ENCODE data around the gene ATRN. TPM values are rescaled to one million over a fixed set of nuclear protein-coding genes. Genes with fewer than 3 reads are reported as not detected.

Gene ATRN
- total RNA-seq, 1 experiment from 2014 or later = 28.3 TPM

DNA sequence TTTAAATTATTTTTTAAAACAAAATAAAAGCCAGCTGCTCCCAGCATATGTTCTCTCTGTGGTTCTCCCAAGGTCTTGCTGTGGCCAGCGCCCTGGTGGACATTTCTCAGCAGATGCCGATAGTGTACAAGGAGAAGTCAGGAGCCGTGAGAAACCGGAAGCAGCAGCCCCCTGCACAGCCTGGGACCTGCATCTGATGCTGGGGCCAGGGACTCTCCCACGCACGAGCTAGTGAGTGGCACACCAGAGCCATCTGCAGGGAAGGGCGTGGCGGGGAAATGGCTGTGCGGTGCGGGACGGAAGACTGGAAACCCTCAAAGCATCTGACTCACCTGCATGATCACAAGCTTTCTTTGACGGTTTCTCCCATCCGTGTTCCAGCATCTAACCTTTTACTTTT, 175.8 kb downstream of the ATRN start:
- intact Hi-C loops (cut with micrococcal nuclease; ENCODE audit: unreplicated experiment) = no loop called here
- Mint-ChIP-seq H3K4me3 (ENCODE audit: low read depth, unreplicated experiment) (no peak overlapping the region), H3K27ac (ENCODE audit: unreplicated experiment) (no peak overlapping the region), H3K27me3 (ENCODE audit: unreplicated experiment) (no peaks in the 10 kb centered on the region), H3K4me1 (ENCODE audit: low read depth, unreplicated experiment) (no peaks in the 10 kb centered on the region), H3K36me3 (ENCODE audit: insufficient read depth, unreplicated experiment) (peaks cover 6% of the 10 kb centered on the region), H3K9me3 (ENCODE audit: low read depth, unreplicated experiment) (no peaks in the 10 kb centered on the region)
- BruUV-seq (replicated peaks) = no TSS peak
- DNase-seq = no peak
- TF ChIP-seq, protein P1, sequence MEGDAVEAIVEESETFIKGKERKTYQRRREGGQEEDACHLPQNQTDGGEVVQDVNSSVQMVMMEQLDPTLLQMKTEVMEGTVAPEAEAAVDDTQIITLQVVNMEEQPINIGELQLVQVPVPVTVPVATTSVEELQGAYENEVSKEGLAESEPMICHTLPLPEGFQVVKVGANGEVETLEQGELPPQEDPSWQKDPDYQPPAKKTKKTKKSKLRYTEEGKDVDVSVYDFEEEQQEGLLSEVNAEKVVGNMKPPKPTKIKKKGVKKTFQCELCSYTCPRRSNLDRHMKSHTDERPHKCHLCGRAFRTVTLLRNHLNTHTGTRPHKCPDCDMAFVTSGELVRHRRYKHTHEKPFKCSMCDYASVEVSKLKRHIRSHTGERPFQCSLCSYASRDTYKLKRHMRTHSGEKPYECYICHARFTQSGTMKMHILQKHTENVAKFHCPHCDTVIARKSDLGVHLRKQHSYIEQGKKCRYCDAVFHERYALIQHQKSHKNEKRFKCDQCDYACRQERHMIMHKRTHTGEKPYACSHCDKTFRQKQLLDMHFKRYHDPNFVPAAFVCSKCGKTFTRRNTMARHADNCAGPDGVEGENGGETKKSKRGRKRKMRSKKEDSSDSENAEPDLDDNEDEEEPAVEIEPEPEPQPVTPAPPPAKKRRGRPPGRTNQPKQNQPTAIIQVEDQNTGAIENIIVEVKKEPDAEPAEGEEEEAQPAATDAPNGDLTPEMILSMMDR (IDR thresholded peaks at IDR 0.05; ENCODE audit: unreplicated experiment) = no peak
- CTCF ChIA-PET = no interaction called here

DNA sequence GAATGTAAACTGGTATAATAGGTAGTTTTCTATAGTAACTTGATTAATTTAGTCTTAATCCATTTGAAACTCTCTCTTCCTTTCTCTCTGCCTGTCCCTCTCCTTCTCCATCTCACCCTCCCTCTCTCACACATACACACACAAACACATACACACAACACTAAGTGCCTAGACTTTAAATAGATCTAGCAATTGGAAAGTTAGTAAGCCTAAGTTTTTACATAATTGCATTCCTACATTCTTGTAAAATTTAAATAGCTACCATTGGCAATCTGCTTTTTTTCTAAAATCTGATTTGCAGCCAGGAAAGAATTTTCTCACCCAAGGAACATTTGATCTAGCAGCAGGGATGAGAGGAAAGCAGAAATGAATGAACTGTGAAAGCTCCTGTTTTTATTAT, 176.7 kb downstream of the ATRN start:
- no peaks in the 10 kb centered on the region for H3K27me3 Mint-ChIP-seq (ENCODE audit: unreplicated experiment)
- no peaks in the 10 kb centered on the region for H3K4me1 Mint-ChIP-seq (ENCODE audit: low read depth, unreplicated experiment)
- H3K4me3 Mint-ChIP-seq (ENCODE audit: low read depth, unreplicated experiment) = no peak overlapping the region
- intact Hi-C loops (cut with micrococcal nuclease; ENCODE audit: unreplicated experiment) = no loop called here
- no peaks in the 10 kb centered on the region for H3K9me3 Mint-ChIP-seq (ENCODE audit: low read depth, unreplicated experiment)
- TF ChIP-seq, protein P1 (IDR thresholded peaks at IDR 0.05; ENCODE audit: unreplicated experiment) = no peak
- H3K27ac Mint-ChIP-seq (ENCODE audit: unreplicated experiment) = no peak overlapping the region
- H3K36me3 Mint-ChIP-seq (ENCODE audit: insufficient read depth, unreplicated experiment) = peaks cover 2% of the 10 kb centered on the region
- CTCF ChIA-PET = interaction anchor here (0.6 kb wide), 1 partner anchor 673 kb away, joined by 6 read pairs; no protein-coding TSS in a partner anchor
- BruUV-seq (replicated peaks) = no TSS peak
- no peak for DNase-seq

DNA sequence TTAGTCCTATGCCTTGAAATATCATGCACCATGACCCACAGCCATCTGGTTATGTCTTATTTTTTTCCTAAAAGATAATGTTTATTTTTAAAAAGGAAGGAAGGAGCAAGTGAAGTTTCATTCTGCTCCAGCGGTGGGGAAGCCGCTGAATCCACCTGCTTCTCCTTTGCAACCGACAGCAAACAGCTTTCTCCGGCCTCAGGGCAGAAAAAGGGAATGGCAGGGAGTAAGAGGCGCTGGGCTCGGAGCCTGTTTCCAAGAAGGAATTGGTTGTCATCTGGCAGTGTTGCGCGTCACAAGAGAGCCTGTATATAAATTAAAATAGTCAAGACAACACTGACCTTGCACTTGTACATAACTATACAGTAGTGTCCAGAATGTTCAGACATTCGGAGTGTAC, 178.1 kb downstream of the ATRN start:
- intact Hi-C loops (cut with micrococcal nuclease; ENCODE audit: unreplicated experiment) = no loop called here
- no TSS peak for BruUV-seq (replicated peaks)
- CTCF ChIA-PET = no interaction called here
- no peak for DNase-seq
- H3K4me3 Mint-ChIP-seq (ENCODE audit: low read depth, unreplicated experiment) = no peak overlapping the region
- TF ChIP-seq, protein P1 (IDR thresholded peaks at IDR 0.05; ENCODE audit: unreplicated experiment) = no peak
- no peaks in the 10 kb centered on the region for H3K36me3 Mint-ChIP-seq (ENCODE audit: insufficient read depth, unreplicated experiment)
- no peak overlapping the region for H3K27ac Mint-ChIP-seq (ENCODE audit: unreplicated experiment)
- H3K4me1 Mint-ChIP-seq (ENCODE audit: low read depth, unreplicated experiment) = no peaks in the 10 kb centered on the region
- H3K27me3 Mint-ChIP-seq (ENCODE audit: unreplicated experiment) = peaks cover 3% of the 10 kb centered on the region
- no peaks in the 10 kb centered on the region for H3K9me3 Mint-ChIP-seq (ENCODE audit: low read depth, unreplicated experiment)

DNA sequence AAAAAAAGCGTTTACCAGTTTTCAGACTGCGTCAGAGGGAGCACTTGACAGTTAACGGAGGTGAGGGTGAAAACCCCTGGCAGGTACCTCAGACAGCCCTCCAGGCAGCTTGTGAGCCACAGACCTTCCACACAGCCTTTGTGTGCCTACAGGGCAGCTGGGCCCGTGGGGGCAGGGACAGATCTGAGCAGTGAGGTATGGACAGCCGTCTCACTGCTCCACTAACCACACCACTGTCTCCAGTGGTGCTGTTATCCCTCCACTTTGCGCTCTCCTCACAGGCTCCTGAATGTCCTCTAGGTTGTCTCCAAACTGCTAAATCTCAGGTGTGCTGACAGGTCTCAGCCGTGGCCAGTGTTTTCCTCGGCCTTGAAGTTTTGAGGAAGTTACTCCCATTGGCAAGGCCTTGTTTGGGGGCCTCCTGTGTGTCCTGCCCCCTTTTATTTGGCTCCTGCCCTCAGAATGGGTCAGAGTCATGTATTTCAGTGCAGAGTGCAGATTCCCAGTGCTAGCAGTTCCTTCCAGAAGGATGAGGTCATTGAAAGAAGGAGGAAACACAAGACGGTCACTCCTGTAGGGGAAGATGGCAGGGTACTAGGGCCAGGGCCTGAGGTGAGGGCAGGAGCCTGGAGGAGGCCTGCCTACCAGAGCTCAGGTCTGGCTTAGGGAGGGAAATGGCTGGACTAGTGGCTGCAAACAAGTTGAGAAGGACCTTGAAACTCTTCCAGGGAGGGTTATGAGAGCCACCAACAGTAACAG, 180.6 kb downstream of the ATRN start:
- H3K27ac Mint-ChIP-seq (ENCODE audit: unreplicated experiment) = no peak overlapping the region
- H3K27me3 Mint-ChIP-seq (ENCODE audit: unreplicated experiment) = peaks cover 9% of the 10 kb centered on the region
- CTCF ChIA-PET = no interaction called here
- no peaks in the 10 kb centered on the region for H3K4me1 Mint-ChIP-seq (ENCODE audit: low read depth, unreplicated experiment)
- H3K4me3 Mint-ChIP-seq (ENCODE audit: low read depth, unreplicated experiment) = no peak overlapping the region
- H3K9me3 Mint-ChIP-seq (ENCODE audit: low read depth, unreplicated experiment) = no peaks in the 10 kb centered on the region
- no peaks in the 10 kb centered on the region for H3K36me3 Mint-ChIP-seq (ENCODE audit: insufficient read depth, unreplicated experiment)
- DNase-seq = no peak
- intact Hi-C loops (cut with micrococcal nuclease; ENCODE audit: unreplicated experiment) = no loop called here
- TF ChIP-seq, protein P1 (IDR thresholded peaks at IDR 0.05; ENCODE audit: unreplicated experiment) = no peak
- no TSS peak for BruUV-seq (replicated peaks)

Measured in Calu3 (cell line).